CMK (cell line): Measurements from ENCODE around the gene MAPK1.
"Not testable (repeated sequence)": the region's sequence is repeated elsewhere in the genome, so short reads cannot be mapped to it uniquely, and the experiment has no call there.

Source experiments
- DNase-seq: peaks from one replicate; pipeline ENCODE4 v3.0.0-alpha.2; 2010; ENCODE audit warnings: low read depth

MAPK1 gene

DNA sequence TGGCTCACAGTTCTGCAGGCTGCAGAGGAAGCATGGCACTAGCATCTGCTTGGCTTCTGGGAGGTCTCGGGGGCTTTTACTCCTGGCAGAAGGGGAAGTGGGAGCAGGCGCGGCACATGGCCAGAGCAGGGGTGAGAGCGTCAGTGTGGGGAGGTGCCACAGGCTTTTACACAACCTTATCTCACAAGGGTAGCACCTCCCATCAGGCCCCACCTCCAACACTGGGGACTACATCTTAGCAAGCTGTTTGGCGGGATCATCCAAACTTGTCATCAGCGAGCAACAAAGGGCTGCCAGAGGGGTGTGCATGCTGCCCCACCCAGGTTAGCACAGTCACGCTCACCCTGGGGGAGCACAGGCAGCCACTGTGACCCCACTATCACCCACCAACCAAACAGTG is 112.9 kb downstream of the MAPK1 start:
- peak; percentile 52 for DNase-seq

DNA sequence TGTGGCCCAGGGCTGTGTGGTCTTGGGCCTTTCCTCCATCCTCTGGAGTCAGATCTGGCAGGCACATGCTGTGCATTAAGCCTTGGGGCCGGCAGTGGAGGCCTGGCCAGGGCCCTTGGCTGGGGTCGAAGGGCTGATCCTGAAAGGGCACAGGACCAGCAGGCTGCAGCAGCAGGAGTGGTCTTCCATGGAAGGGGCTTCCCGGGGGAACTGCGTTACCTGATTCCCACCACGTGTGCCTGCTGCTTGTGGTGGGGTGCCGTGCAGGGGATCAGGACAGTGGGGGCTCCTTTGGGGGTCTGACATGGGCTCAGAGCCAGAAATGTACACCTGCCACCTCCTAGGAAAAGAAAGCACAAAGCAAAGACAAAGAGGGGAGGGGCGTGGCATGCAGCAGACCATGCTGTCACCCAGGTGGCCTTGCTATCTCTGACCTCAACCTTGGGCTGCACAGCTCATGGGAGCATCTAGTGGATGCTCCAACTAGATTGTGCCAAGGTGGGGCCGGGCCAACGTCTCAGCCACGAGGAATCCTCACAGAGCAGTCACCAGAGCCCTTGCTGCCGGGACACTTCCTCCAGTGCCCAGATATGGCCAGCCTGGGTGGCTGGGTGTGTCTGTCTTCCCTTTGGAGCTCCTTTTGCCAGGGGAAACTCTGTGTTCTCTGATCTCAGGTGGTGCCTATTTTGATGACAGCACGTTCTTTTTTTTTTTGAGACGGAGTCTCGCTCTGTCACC is 113.9 kb downstream of the MAPK1 start:
- no peak for DNase-seq

DNA sequence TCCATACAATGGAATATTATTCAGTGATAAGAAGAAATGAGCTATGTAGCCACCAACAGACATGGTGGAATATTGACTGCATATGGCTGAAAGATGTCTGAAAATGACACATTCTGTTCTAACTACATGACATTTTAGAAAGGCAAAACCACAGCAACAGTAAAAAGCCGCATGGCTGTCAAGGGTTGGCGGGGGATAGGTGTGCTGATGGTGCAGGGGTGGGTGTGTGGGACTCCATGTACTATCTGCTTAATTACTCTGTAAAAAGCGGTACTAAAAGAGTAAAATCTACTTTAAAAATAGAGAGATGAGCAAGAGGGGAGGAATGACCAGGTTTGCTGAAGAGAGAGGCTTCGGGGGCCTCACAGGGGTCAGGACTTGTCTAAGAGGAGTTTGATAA is 115.2 kb downstream of the MAPK1 start:
- no peak for DNase-seq

DNA sequence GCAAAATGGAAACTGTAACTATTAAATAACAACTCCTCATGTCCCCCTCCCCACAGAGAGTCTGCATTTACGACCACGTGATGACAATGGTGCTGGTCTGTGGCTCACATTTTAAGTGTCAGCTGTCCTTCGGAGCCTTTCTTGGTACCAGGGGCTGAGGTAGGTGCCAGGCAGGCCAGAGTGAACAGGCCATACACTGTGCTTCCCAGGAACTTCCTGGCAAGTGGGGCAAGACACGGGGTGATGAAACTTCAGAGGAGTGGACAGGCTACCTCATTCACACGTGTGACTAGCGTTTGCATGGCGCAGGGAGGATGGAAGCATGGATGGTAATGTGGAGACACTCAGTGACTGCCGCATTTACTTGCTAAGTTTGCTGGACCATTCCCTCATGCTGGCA is 121.5 kb downstream of the MAPK1 start:
- no peak for DNase-seq

DNA sequence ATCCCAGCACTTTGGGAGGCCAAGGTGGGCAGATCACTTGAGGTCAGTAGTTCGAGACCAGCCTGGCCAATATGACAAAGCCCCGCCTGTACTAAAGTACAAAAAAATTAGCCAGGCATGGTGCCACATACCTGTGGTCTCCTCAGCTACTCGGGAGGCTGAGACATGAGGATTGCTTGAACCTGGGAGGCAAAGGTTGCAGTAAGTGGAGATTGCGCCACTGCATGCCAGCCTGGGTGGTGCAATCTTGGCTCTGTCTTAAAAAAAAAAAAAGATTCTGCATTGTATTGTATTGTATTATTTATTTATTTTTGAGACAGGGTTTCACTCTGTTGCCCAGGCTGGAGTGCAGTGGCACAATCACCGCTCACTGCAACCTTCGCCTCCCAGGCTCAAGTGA is 122.5 kb downstream of the MAPK1 start:
- not testable (repeated sequence) for DNase-seq

DNA sequence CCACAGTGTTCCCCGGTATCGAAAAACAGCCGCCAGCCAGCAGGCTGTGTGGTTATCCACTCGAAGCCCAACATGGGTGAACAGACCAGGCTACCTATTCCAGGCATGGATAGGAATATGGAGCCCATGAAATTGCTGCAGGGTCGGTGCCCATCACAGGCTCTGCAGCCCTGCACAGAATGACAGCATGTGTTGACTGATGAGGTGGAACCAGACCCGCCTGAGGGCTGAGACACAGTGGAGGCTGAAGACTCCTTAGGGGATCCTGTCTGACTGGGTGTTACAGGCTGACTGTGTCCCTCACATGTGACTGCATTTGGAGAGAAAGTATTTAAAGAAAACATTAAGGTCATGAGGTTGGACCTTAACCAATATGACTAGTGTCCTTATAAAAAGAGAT is 125.7 kb downstream of the MAPK1 start:
- DNase-seq: no peak

DNA sequence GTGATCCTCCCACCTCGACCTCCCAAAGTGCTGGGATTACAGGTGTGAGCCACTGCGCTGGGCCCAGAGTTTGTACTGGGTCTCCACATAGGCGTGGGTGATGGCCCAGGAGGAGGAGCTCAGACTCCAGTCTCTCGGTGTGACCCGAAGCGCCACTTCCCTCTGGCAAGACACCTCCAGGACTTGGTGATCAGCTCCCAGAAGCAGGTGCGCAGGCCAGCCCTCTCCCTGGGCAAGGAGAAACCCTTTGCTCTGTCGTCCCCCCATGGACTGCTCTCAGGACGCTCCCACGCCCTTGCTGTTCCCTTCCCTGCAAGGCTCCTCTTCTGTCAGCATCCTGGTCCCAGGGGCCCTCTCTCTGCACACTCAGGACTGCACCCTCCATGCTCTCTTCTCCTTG is 126.4 kb downstream of the MAPK1 start:
- DNase-seq: no peak

DNA sequence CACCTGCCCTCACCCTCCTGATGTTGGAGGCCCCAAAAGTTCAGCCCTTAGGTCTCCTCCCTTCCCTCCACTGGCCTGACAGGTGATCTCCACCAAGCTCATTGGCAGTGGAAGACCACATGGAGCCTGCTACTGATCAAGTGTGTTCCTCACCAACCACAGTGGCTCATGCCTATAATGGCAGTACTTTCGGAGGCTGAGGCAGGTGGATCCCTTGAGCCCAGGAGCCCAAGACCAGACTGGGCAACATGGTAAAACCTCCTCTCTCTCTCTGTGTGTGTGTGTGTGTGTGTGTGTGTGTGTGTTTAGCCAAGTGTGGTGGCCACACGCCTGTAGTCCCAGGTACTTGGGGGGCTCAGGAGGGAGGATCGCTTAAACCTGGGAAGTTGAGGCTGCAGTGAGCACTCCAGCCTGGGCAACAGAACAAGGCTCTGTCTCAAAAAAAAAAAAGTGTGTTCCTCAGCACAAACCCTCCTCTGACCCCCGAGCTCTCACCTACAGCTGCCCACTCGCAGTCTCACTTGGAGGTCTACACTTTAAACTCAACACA is 127.5 kb downstream of the MAPK1 start:
- no peak for DNase-seq

DNA sequence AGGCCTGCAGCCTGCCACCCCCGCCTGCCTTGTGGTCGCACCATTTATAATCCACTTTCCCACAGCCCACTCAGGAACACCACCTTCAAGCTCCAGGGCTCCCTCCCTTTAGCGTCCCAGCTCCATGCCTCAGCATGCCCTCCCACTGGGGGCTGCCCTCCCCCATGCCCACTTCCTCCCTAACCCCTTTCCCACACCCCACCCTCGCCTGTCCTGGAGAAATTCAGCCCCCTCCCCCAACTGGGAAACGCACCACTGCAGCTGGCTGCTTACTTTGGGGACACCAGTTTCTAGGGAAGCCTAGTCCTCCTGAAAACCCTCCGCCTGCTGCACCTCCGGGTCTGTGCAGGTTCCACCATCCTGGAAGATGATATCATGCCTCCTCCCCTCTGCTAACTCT is 128.5 kb downstream of the MAPK1 start:
- no peak for DNase-seq

DNA sequence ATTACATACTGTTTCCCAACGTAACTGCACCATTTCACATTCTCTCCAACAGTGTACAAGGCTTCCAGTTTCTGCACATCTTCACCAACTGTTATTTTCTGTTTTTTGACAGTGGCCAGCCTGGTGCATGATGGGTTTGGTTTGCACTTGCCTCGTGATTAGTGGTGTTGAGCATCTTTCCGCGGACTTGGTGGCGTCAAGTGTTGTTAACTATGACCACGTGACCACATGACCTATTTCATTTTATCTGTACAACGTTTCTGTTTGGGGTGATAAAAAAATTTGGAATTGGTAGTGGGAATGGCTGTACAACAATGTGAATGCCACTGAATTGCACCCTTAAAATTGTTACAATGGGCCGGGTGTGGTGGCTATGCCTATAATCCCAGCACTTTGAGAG is 129.4 kb downstream of the MAPK1 start:
- DNase-seq: no peak

DNA sequence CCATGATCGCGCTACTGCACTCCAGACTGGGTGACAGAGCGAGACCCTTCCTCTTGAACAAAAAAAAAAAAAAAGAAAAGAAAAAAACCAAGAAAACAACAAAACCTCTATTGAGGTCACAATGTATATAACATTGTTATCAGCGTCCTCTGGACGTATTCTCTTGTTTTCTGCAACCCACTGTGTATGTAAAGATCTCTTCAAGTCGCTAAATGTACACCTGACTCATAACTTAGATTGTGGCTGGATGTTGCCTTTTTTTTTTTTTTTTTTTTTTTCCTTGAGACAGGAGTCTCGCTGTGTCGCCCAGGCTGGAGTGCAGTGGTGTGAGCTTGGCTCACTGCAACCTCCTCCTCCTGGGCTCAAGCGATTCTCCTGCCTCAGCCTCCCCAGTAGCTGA is 130.5 kb downstream of the MAPK1 start:
- DNase-seq: no peak

DNA sequence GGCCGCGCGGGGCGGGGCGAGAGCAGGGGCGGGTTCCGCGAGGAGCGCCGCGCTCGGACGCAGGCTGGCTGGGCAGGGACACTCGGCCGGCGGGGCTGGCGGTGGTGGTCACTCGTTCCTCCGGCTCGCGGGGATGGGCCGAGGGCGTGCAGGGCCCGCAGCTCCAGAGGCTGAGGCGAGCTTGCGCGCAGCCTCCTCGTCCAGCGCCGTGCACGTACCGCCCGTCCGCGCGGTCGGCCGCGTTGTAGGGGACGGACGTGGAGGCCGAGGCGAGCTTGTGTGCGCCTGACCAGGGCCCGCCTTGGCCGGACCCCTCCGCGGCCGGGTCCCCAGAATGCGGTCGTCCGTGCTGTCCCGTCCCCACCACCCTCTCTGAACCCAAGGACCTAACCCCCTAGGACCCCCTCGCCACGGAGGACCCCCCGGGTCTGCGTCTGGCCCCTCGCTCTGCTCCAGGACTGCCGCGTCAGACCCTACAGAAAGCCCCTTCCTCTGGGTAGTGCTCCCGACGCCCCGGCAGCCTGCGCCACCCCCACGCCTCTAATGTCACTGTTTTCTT is 131.3 kb downstream of the MAPK1 start:
- DNase-seq: no peak

DNA sequence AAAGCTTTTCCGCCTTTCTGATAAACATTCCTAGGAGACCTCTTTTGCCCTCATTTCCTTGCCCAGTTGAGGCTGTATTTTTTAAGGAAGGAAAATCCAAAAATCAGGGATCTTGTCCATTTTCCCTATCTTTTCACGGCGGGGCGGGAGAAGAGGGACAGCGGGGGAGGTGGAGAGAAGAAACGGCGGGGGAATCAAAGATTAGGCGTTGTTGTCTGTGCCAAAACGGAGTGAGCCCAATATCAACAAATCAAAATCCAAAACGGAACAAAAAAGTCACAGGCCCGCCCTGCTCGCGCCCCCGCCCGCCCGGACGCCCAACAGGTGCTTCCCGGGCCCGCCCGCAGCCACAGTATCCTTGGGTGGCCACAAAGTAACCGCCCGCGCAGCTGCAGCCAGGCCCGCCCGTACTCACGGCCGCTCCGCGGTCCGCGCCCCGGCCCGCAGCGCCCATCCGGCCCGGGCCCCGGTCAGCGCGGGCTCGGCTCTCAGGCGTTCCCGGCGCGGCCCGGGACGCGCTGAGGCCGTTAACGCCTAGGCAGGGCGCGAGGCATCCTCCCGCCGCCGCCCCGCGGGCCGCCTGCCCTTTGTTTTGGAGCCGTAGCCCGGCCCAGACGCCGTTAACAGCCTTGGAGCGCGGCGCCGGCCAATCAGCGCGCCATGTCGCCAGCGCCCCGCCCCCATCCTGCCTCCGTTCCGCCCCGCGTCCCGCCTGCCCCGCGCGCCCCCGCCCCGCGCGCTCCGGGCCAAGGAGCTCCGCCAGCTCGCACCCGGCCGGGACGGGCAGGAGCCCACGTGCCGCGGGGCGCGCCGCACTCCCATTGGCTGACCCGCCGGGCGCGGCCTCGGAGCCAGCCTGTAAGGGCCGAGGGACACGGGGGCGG is 132.0 kb downstream of the MAPK1 start, which contains the start of gene YPEL1:
YPEL1 (minus strand) TSS at position 595 of the 884 bp plus-strand sequence. CDS start 25,050 bp downstream, outside the sequence.
- peak; percentile 89 for DNase-seq

DNA sequence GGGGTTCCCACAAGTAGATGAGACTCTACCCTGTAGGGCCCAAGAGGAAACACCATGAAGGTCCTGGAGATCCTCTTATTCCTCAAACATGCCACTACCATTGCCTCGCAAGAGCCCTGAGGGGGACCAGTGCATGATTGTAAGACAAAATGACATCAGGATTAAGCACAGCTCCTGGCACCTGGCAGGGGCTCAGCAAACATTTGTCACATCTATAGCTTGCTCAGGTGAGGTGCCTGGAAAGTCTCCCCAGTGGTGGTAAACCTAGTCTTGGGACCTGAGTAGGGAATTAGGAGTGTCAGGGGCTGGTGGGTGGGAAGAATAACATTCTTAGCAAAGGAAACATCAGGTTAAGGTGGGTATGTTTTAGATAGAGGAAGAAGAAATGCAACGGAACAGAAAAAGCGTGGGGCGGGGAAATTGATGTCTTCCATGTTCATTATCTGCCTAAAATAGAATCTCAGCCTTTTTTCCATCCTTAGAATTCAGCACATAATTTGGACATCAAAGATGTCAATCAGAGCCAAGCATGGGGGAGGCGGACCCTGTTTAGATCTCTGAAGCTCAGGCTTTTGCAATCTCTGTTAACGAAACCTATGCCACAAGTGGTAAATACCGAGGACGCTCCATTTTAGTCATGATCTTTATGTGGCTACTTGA is 132.8 kb downstream of the MAPK1 start:
- DNase-seq: no peak

DNA sequence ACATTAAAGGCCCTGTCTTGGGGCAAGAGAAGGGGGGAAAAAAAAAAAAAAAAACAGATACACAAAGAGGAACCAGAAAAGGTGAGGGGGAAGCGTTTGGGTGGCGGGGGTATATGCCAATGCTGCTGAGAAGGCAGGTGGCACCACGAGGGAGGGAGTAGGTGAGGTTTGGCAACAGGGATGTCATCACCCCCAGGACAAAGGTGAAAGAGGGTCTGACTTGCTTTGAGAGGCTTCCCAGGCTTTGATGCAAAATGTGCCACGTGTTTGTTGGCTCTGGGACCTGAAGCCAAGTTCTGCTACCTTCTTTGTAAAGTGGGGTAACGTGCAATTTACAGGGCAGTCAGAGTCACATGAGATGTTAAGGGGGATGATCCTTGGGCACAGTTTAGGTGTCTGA is 135.9 kb downstream of the MAPK1 start:
- no peak for DNase-seq

DNA sequence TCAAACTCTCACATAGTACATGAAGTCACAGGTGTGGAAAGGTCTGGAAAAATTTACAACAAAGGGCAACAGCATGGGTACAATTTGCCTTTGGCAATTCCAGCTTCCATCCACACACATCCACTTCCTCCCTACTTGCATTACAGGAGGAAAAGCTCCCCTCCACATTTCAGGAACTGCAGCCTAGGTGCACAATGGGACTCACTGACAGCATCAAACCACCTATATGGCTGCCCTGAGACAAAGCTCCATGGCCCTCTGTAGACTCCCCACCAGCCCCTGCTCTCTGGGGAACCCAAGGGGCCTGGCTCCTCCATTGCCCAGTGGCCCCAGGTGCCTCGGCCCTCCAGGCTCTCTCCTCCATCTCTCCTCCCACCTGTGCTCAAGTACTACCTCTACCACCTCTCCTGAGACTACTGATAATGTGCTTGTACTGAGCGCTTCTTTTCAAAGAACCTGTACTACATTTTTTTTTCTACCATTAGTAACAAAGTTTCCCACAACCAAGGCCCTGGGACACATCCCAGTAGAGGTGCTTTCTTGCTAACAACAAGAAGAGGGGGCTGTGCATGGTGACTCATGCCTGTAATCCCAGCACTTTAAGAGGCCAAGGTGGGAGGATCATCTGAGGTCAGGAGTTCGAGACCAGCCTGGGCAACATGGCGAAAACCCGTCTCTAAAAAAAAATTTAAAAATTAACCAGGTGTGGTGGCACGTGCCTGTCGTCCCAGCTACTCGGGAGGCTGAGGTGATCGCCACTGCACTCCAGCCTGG is 136.7 kb downstream of the MAPK1 start:
- no peak for DNase-seq

DNA sequence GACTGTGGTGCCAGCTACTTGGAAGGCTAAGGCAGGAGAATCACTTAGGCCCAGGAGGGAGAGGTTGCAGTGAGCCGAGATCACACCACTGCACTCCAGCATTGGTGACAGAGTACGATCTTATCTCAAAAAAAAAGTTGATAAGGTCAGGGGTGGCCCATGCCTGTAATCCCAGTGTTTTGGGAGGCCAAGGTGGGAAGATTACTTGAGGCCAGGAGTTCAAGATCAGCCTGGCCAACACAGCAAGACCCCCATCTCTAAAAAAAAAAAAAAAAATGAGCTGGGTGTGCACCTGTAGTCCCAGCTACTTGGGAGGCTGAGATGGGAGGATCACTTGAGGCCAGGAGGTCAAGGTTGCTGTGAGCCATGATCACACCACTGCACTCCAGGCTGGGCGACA is 138.3 kb downstream of the MAPK1 start:
- not testable (repeated sequence) for DNase-seq

DNA sequence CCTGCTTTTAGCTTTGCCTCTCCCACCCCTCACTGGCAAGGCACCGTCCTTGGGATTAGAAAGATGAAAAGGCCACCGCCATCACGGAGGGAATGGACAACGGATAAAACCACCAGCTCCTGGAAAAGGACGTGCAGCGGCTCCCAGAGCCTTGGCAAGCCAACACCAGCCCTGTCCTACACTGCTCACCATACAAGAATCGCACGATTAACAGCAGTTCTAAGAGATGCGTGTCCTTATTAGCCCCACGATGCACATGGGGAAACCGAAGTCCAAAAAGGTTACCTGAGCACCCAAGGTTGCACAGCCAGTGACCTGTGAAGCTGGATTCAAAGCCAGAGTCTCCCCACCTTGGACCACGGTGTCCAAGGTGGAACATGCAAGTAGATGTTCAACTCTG is 139.2 kb downstream of the MAPK1 start:
- DNase-seq: no peak

DNA sequence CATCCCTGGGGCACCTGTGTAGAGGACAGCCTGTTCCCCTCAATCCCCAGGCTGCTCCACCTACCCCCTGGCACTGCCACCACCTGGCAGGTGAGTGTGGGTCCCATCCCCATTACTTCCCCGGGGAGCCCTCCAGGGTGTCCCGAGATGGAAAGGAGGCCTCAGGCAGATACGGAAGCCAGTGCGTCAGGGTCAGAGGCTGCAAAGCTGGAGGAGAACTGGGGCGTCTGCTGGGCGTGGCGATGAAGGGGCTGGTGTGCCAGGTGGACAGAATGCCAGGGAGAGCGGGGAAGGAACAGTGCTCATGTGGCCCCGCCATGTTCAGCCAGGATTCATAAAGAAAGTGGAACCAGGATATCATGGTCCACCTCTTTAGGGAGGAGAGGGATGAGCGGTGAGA is 139.7 kb downstream of the MAPK1 start:
- no peak for DNase-seq

DNA sequence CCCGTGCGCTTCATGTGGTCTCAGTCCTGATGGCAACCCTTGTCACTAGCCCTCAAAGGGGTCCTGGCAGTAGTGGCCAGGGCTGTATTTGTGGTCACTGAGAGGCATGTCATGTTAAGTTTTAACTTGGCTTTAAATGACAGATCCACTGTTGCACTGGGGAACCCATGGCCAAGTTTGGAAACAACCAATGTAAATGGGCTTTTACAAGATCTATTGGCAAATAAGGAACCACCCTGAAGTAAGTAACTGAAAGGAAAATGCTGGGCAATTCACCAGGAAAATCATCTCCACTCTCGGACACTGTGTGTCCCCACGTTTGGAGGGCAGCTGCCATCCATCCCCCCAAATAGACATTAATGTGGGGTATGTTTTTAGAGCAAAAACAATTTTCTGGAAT is 140.3 kb downstream of the MAPK1 start:
- no peak for DNase-seq

DNA sequence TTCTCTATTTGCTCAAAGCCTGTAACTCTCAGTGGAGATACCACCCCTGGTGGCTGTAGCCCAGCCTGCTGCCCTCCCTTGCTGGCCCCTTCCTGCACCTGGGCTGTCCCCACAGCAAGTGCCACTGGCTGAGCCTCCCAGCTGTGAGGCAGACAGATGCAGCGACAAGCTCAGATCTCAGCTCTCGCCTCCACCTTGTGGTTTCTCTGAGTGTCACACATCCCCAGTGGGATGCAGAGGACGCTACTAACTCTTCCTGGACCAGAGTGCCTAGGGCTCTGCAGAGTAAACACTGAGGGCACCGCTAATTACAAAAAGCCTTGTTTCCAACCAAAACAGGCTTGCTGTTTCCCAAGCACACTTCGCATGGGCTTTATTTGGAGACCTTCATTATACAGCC is 140.8 kb downstream of the MAPK1 start:
- no peak for DNase-seq
